MM.1S (cell line): ENCODE measurements around the gene LBH.

Source experiments
- DNase-seq: peaks from one replicate; pipeline ENCODE4 v3.0.0-alpha.2; 2015
- H2AFZ ChIP-seq: fragments of 300-600 bp; sonication (generic); 2 replicates; pipeline ENCODE4 v1.6.0; 2016; ENCODE audit warnings: antibody characterized with exemption, low read length
- H3F3A ChIP-seq: fragments of 300-600 bp; sonication (generic); 2 replicates; pipeline ENCODE4 v1.6.1; 2016; ENCODE audit warnings: mild to moderate bottlenecking, antibody characterized with exemption, low read length, moderate library complexity, mixed read lengths; ENCODE audit not compliant: insufficient read depth
- H3K27ac ChIP-seq: fragments of 300-600 bp; sonication (generic); 2 replicates; pipeline ENCODE4 v1.5.1; 2016; ENCODE audit warnings: mild to moderate bottlenecking, low read length
- H3K27me3 ChIP-seq: fragments of 300-600 bp; sonication (generic); replicated peaks from 2 replicates; pipeline ENCODE4 v1.6.0; 2016; ENCODE audit warnings: low read length; ENCODE audit not compliant: insufficient read depth
- H3K36me3 ChIP-seq: fragments of 300-600 bp; sonication (generic); replicated peaks from 2 replicates; pipeline ENCODE4 v1.6.1; 2016; ENCODE audit warnings: mild to moderate bottlenecking, low read length, mixed read lengths; ENCODE audit not compliant: insufficient read depth
- H3K4me1 ChIP-seq: fragments of 300-600 bp; sonication (generic); 2 replicates; pipeline ENCODE4 v1.6.1; 2016; ENCODE audit warnings: low read length, mixed read lengths
- H3K4me2 ChIP-seq: fragments of 300-600 bp; sonication (generic); 2 replicates; pipeline ENCODE4 v1.6.0; 2016; ENCODE audit warnings: low read depth, low read length
- H3K4me3 ChIP-seq: fragments of 300-600 bp; sonication (generic); 2 replicates; pipeline ENCODE4 v1.5.1; 2016; ENCODE audit warnings: low read length, mixed read lengths
- H3K79me2 ChIP-seq: fragments of 300-600 bp; sonication (generic); 2 replicates; pipeline ENCODE4 v1.6.1; 2016; ENCODE audit warnings: mixed run types, low read length, mixed read lengths
- H3K9ac ChIP-seq: fragments of 300-600 bp; sonication (generic); 2 replicates; pipeline ENCODE4 v1.6.1; 2016; ENCODE audit warnings: low read length, mixed read lengths
- H3K9me2 ChIP-seq: fragments of 300-600 bp; sonication (generic); replicated peaks from 2 replicates; pipeline ENCODE4 v1.6.1; 2016; ENCODE audit warnings: mild to moderate bottlenecking, low read length, mixed read lengths; ENCODE audit not compliant: insufficient read depth
- H3K9me3 ChIP-seq: fragments of 300-600 bp; sonication (generic); replicated peaks from 2 replicates; pipeline ENCODE4 v1.6.1; 2016; ENCODE audit warnings: mild to moderate bottlenecking, low read length, mixed read lengths; ENCODE audit not compliant: insufficient read depth
- H4K20me1 ChIP-seq: fragments of 300-600 bp; sonication (generic); 2 replicates; pipeline ENCODE4 v1.6.1; 2016; ENCODE audit warnings: mild to moderate bottlenecking, low read length, moderate library complexity, mixed read lengths; ENCODE audit not compliant: insufficient read depth
- EZH2 ChIP-seq: fragments of 300-600 bp; sonication (generic); optimal IDR thresholded peaks from 2 replicates; pipeline ENCODE3; 2017; ENCODE audit warnings: low read depth, mild to moderate bottlenecking, antibody characterized with exemption, low read length, mixed read lengths
- EZH2phosphoT487 ChIP-seq: fragments of 300-600 bp; sonication (generic); IDR thresholded peaks from 2 replicates; pipeline ENCODE4 v1.6.1; 2018; ENCODE audit warnings: antibody characterized with exemption, low read length
- TF ChIP-seq, protein P1 (sequence below): fragments of 300-600 bp; sonication (generic); IDR thresholded peaks from 2 replicates; pipeline ENCODE4 v1.5.1; 2016; ENCODE audit warnings: antibody characterized with exemption, low read length, mixed read lengths

The LBH gene

DNA sequence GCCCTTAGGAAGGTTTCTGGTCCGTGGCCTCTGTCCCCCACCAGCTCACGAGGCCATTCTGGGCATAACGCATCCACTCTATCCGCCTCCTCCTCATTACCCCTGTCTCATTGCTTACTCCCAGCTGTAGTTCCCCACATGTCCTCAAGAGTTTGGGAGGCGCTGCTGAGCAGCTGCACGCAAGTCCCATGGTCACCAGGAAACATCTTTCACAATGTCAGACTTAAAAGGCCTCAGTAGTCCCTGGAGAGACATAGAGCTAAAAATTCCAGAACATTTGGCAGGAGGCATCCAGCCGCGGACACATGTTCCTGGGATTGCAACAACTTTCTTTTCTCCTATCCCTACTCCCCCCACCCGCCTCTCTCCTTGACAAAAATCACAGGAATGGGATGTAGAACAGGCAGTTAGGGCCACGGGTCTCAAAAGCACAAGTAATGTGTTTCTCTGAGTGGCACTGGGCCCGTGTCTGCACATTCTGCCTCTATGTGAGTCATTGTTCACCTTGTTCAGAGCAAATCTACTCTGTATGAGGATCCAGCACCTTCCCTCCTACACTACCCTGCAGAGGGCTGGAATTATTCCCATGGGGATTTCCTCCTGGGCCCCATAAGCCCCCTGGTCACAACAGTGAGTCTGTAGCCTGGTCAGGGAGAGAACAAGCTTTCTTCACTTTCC lies 8.1 kb downstream of the LBH start:
- H3K4me2 ChIP-seq = no peak overlapping the region
- no peaks in the 10 kb centered on the region for H3K9me3 ChIP-seq
- H3K36me3 ChIP-seq = no peaks in the 10 kb centered on the region
- no peak overlapping the region for H3K9ac ChIP-seq
- no peaks in the 10 kb centered on the region for H3F3A ChIP-seq
- no peaks in the 10 kb centered on the region for H3K9me2 ChIP-seq
- no peak overlapping the region for H3K27ac ChIP-seq
- H2AFZ ChIP-seq = no peak overlapping the region
- no peaks in the 10 kb centered on the region for H4K20me1 ChIP-seq
- H3K79me2 ChIP-seq = no peaks in the 10 kb centered on the region
- TF ChIP-seq EZH2phosphoT487 = no peak
- TF ChIP-seq, protein P1, sequence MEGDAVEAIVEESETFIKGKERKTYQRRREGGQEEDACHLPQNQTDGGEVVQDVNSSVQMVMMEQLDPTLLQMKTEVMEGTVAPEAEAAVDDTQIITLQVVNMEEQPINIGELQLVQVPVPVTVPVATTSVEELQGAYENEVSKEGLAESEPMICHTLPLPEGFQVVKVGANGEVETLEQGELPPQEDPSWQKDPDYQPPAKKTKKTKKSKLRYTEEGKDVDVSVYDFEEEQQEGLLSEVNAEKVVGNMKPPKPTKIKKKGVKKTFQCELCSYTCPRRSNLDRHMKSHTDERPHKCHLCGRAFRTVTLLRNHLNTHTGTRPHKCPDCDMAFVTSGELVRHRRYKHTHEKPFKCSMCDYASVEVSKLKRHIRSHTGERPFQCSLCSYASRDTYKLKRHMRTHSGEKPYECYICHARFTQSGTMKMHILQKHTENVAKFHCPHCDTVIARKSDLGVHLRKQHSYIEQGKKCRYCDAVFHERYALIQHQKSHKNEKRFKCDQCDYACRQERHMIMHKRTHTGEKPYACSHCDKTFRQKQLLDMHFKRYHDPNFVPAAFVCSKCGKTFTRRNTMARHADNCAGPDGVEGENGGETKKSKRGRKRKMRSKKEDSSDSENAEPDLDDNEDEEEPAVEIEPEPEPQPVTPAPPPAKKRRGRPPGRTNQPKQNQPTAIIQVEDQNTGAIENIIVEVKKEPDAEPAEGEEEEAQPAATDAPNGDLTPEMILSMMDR = peak; percentile 89
- TF ChIP-seq EZH2 = no peak
- H3K4me3 ChIP-seq = no peak overlapping the region
- no peaks in the 10 kb centered on the region for H3K4me1 ChIP-seq
- peak; percentile 63 for DNase-seq
- no peaks in the 10 kb centered on the region for H3K27me3 ChIP-seq

DNA sequence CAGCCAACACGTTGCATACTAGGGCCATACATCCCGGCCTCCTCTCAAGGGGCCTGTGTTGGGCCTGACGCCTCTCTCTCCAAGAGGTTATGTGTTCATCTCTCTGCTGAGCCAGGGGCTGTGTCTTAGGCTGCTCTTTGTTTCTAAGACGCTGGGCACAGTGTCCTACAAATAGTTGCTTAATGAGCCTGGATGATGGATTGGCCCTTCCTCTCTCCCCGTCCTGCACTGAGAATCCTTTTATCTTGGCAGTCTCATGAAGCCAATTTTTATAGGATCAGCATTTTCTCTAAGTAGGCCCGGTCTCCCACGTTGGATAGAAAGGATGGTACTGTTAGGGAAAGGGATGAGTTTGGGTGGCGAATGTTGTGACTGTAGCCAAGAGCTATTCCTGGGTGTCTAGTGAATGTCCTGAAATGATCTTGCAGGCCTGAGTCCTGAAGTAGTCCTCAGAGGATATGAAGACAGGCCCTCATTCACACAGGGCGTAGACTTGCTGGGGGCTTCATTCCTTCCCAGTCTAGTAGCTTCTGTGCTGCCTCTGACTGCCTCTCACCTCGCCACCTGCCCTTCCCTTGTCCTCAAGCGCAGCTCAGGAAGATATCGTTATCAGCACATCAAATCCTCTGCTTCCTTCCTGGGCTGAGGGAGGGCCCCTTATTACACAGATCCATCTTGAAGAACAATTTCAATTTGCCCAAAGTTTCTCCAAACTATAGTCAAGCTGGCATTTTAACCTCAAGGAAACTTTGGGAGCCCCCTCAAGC lies 8.8 kb downstream of the LBH start:
- no peak overlapping the region for H3K27ac ChIP-seq
- no peaks in the 10 kb centered on the region for H3K36me3 ChIP-seq
- H3K4me1 ChIP-seq = no peaks in the 10 kb centered on the region
- TF ChIP-seq EZH2 = no peak
- TF ChIP-seq, protein P1 = no peak
- no peak for TF ChIP-seq EZH2phosphoT487
- no peaks in the 10 kb centered on the region for H3K9me2 ChIP-seq
- H3K4me2 ChIP-seq = no peak overlapping the region
- no peak overlapping the region for H3K9ac ChIP-seq
- no peaks in the 10 kb centered on the region for H3K79me2 ChIP-seq
- no peaks in the 10 kb centered on the region for H4K20me1 ChIP-seq
- H3K4me3 ChIP-seq = no peak overlapping the region
- H2AFZ ChIP-seq = no peak overlapping the region
- no peaks in the 10 kb centered on the region for H3K9me3 ChIP-seq
- DNase-seq = no peak
- H3K27me3 ChIP-seq = no peaks in the 10 kb centered on the region
- H3F3A ChIP-seq = no peaks in the 10 kb centered on the region

DNA sequence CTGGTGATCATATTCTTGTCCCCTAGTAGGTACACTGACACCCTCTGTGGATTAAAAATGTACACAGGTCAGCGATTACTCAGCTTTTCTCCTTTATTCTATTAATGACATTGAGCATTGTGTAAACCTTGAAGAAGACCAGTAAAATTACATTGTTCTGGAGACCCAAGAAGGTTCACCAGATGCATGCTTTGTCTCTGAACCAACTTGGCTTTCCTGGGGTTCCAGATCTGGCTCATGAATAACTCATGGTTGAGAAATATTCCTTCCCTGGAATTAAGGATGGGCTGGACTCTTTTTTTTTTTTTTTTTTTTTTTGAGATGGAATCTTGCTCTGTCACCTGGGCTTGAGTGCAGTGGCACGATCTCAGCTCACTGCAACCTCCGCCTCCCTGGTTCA lies 11.9 kb downstream of the LBH start:
- TF ChIP-seq EZH2 = no peak
- TF ChIP-seq, protein P1 = no peak
- TF ChIP-seq EZH2phosphoT487 = no peak
- DNase-seq = no peak
- Histone ChIP-seq H3K4me3 (no peak overlapping the region), H3K9me3 (no peaks in the 10 kb centered on the region), H3K27ac (no peak overlapping the region), H3K4me2 (no peak overlapping the region), H4K20me1 (no peaks in the 10 kb centered on the region), H3F3A (no peaks in the 10 kb centered on the region), H3K36me3 (no peaks in the 10 kb centered on the region), H3K4me1 (no peaks in the 10 kb centered on the region), H3K79me2 (no peaks in the 10 kb centered on the region), H3K27me3 (no peaks in the 10 kb centered on the region), H2AFZ (no peak overlapping the region), H3K9ac (no peak overlapping the region), H3K9me2 (no peaks in the 10 kb centered on the region)
